Measurements from ENCODE around the gene PICALM.

DNA sequence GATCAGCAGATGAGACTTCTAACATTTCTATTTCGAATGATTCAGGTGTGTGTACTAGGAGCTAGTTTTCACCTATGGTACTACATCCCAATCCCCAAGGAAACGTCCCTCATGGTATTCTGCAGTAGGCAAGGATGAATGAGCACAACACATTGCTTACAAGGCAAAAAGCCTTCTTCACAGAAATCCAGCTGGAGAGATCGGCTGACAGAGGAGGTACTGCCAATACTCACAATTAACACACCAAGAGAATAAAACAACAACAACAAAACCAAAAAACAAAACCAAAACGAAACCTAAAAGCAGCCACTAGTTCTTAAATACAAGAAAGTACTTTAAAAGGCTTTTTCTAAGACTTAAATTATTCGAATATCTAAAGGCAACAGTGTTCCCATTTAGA lies 101.4 kb downstream of the PICALM start:
- no peak for TF ChIP-seq POLR2A (IDR thresholded peaks at IDR 0.05)
- TF ChIP-seq, protein P1, sequence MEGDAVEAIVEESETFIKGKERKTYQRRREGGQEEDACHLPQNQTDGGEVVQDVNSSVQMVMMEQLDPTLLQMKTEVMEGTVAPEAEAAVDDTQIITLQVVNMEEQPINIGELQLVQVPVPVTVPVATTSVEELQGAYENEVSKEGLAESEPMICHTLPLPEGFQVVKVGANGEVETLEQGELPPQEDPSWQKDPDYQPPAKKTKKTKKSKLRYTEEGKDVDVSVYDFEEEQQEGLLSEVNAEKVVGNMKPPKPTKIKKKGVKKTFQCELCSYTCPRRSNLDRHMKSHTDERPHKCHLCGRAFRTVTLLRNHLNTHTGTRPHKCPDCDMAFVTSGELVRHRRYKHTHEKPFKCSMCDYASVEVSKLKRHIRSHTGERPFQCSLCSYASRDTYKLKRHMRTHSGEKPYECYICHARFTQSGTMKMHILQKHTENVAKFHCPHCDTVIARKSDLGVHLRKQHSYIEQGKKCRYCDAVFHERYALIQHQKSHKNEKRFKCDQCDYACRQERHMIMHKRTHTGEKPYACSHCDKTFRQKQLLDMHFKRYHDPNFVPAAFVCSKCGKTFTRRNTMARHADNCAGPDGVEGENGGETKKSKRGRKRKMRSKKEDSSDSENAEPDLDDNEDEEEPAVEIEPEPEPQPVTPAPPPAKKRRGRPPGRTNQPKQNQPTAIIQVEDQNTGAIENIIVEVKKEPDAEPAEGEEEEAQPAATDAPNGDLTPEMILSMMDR (IDR thresholded peaks at IDR 0.05), result no peak

All from gastroesophageal sphincter (tissue), 3 donors.